HG03135 (cell line): ENCODE measurements around the gene KRT25.

Source experiments
- ATAC-seq: cut with Tn5 transposase; IDR thresholded peaks from one replicate; pipeline ENCODE4 v1.9.1; 2021; ENCODE audit warnings: mild to moderate bottlenecking, moderate library complexity; ENCODE audit not compliant: unreplicated experiment

The KRT25 gene

GRCh38 chr17:40755231-40755630, at the start of gene KRT25:
Gene KRT25, minus strand, starts transcription at chr17:40755331. Its CDS starts 60 bp downstream, at chr17:40755271.
- ATAC-seq: no peak

GRCh38 chr17:40803617-40804082, 48.5 kb upstream of the KRT25 start:
- ATAC-seq: no peak

- no peak for ATAC-seq
Observed at GRCh38 chr17:40801157-40801556, 46.0 kb upstream of the KRT25 start.

- ATAC-seq: no peak
Observed at GRCh38 chr17:40800381-40800780, 45.2 kb upstream of the KRT25 start.

- ATAC-seq: no peak
Observed at GRCh38 chr17:40799859-40800258, 44.7 kb upstream of the KRT25 start, which contains the start of gene KRT28. Gene KRT28, minus strand, starts transcription at chr17:40799959. Its CDS starts 66 bp downstream, at chr17:40799893.

GRCh38 chr17:40796846-40797245, 41.7 kb upstream of the KRT25 start:
- no peak for ATAC-seq

GRCh38 chr17:40795019-40795667, 40.0 kb upstream of the KRT25 start:
- ATAC-seq: no peak

- ATAC-seq: no peak
Observed at GRCh38 chr17:40794466-40794865, 39.3 kb upstream of the KRT25 start.

- no peak for ATAC-seq
Observed at GRCh38 chr17:40793832-40794231, 38.7 kb upstream of the KRT25 start.

- ATAC-seq: no peak
Observed at GRCh38 chr17:40791787-40792436, 36.8 kb upstream of the KRT25 start.

GRCh38 chr17:40791111-40791510, 36.0 kb upstream of the KRT25 start:
- ATAC-seq: no peak

GRCh38 chr17:40782450-40782849, 27.3 kb upstream of the KRT25 start, which contains the start of gene KRT27:
Gene KRT27, minus strand, starts transcription at chr17:40782550. Its CDS starts 57 bp downstream, at chr17:40782493.
- no peak for ATAC-seq

- no peak for ATAC-seq
Observed at GRCh38 chr17:40779181-40779909, 24.2 kb upstream of the KRT25 start.

GRCh38 chr17:40778461-40778860, 23.3 kb upstream of the KRT25 start:
- ATAC-seq: no peak

GRCh38 chr17:40777971-40778370, 22.8 kb upstream of the KRT25 start:
- ATAC-seq: no peak

GRCh38 chr17:40777459-40777858, 22.3 kb upstream of the KRT25 start:
- ATAC-seq: no peak

GRCh38 chr17:40775945-40776344, 20.8 kb upstream of the KRT25 start:
- no peak for ATAC-seq

- no peak for ATAC-seq
Observed at GRCh38 chr17:40772101-40772500, 17.0 kb upstream of the KRT25 start, which contains the start of gene KRT26. Gene KRT26, minus strand, starts transcription at chr17:40772201. Its CDS starts 88 bp downstream, at chr17:40772113.

GRCh38 chr17:40765657-40766056, 10.5 kb upstream of the KRT25 start:
- ATAC-seq: no peak

GRCh38 chr17:40763752-40764151, 8.6 kb upstream of the KRT25 start:
- no peak for ATAC-seq
